ENCODE results near the gene RASAL3.

RASAL3 gene

GRCh38 chr19:15463861-15464371, 428 bp downstream of the RASAL3 start:
- CTCF ChIA-PET = interaction anchor here (1.0 to 2.9 kb wide), 6 partner anchors 10 to 91 kb away, joined by 3 to 23 read pairs (median 6); partner anchors contain the start of gene AKAP8L
- Mint-ChIP-seq H3K4me1 (peaks cover 71% of the 10 kb centered on the region), H3K27ac (peak overlapping the region; percentile 96), H3K27me3 (peaks cover 6% of the 10 kb centered on the region), H3K36me3 (peaks cover 38% of the 10 kb centered on the region), H3K9me3 (no peaks in the 10 kb centered on the region), H3K4me3 (peak overlapping the region; percentile 87)
- peak; percentile 90 for DNase-seq

GRCh38 chr19:15461694-15462093, 2.6 kb downstream of the RASAL3 start:
- Mint-ChIP-seq H3K4me1 (peaks cover 52% of the 10 kb centered on the region), H3K27me3 (no peaks in the 10 kb centered on the region), H3K4me3 (peak overlapping the region; percentile 87), H3K36me3 (peaks cover 47% of the 10 kb centered on the region), H3K27ac (peak overlapping the region; percentile 96), H3K9me3 (no peaks in the 10 kb centered on the region)
- CTCF ChIA-PET = interaction anchor here (1.3 kb wide), 1 partner anchor 10 kb away, joined by 3 read pairs; no protein-coding TSS in a partner anchor
- DNase-seq = no peak

- no peak for DNase-seq
- Mint-ChIP-seq H3K9me3 (no peaks in the 10 kb centered on the region), H3K36me3 (peaks cover 71% of the 10 kb centered on the region), H3K4me3 (no peak overlapping the region), H3K27ac (no peak overlapping the region), H3K4me1 (peaks cover 35% of the 10 kb centered on the region), H3K27me3 (no peaks in the 10 kb centered on the region)
- CTCF ChIA-PET = interaction anchor here (0.6 kb wide), 1 partner anchor 366 kb away, joined by 3 read pairs; no protein-coding TSS in a partner anchor
Measured at GRCh38 chr19:15457701-15458484, 6.5 kb downstream of the RASAL3 start.

- H3K27me3 Mint-ChIP-seq = no peaks in the 10 kb centered on the region
- peaks cover 27% of the 10 kb centered on the region for H3K4me1 Mint-ChIP-seq
- DNase-seq = peak; percentile 30
- CTCF ChIA-PET = no interaction called here
- no peak overlapping the region for H3K27ac Mint-ChIP-seq
- peaks cover 69% of the 10 kb centered on the region for H3K36me3 Mint-ChIP-seq
- H3K9me3 Mint-ChIP-seq = no peaks in the 10 kb centered on the region
- H3K4me3 Mint-ChIP-seq = no peak overlapping the region
Measured at GRCh38 chr19:15456871-15457700, 7.3 kb downstream of the RASAL3 start.

GRCh38 chr19:15456441-15456840, 7.9 kb downstream of the RASAL3 start:
- Mint-ChIP-seq H3K36me3 (peaks cover 68% of the 10 kb centered on the region), H3K4me1 (peaks cover 21% of the 10 kb centered on the region), H3K9me3 (no peaks in the 10 kb centered on the region), H3K27me3 (no peaks in the 10 kb centered on the region), H3K27ac (no peak overlapping the region), H3K4me3 (no peak overlapping the region)
- CTCF ChIA-PET = no interaction called here
- no peak for DNase-seq

- no peak overlapping the region for H3K27ac Mint-ChIP-seq
- DNase-seq = no peak
- peaks cover 23% of the 10 kb centered on the region for H3K4me1 Mint-ChIP-seq
- H3K27me3 Mint-ChIP-seq = no peaks in the 10 kb centered on the region
- CTCF ChIA-PET = no interaction called here
- H3K36me3 Mint-ChIP-seq = peaks cover 70% of the 10 kb centered on the region
- no peaks in the 10 kb centered on the region for H3K9me3 Mint-ChIP-seq
- H3K4me3 Mint-ChIP-seq = no peak overlapping the region
Measured at GRCh38 chr19:15455996-15456395, 8.3 kb downstream of the RASAL3 start.

- CTCF ChIA-PET = interaction anchor here (1.2 to 1.6 kb wide), 4 partner anchors 9 to 102 kb away, joined by 4 to 6 read pairs (median 5); partner anchors contain the start of gene AKAP8L
- H3K9me3 Mint-ChIP-seq = no peaks in the 10 kb centered on the region
- H3K36me3 Mint-ChIP-seq = peaks cover 63% of the 10 kb centered on the region
- H3K27ac Mint-ChIP-seq = peak overlapping the region; percentile 77
- H3K4me3 Mint-ChIP-seq = no peak overlapping the region
- H3K27me3 Mint-ChIP-seq = no peaks in the 10 kb centered on the region
- H3K4me1 Mint-ChIP-seq = peaks cover 23% of the 10 kb centered on the region
- no peak for DNase-seq
Measured at GRCh38 chr19:15453906-15454860, 10.2 kb downstream of the RASAL3 start.

- no peaks in the 10 kb centered on the region for H3K9me3 Mint-ChIP-seq
- H3K4me1 Mint-ChIP-seq = peaks cover 30% of the 10 kb centered on the region
- CTCF ChIA-PET = interaction anchor here (0.7 kb wide), 1 partner anchor 378 kb away, joined by 4 read pairs; no protein-coding TSS in a partner anchor
- no peak overlapping the region for H3K27ac Mint-ChIP-seq
- no peak for DNase-seq
- H3K27me3 Mint-ChIP-seq = no peaks in the 10 kb centered on the region
- no peak overlapping the region for H3K4me3 Mint-ChIP-seq
- peaks cover 64% of the 10 kb centered on the region for H3K36me3 Mint-ChIP-seq
Measured at GRCh38 chr19:15453091-15453578, 11.2 kb downstream of the RASAL3 start.

GRCh38 chr19:15452111-15453047, 12.0 kb downstream of the RASAL3 start:
- peak; percentile 30 for DNase-seq
- peaks cover 27% of the 10 kb centered on the region for H3K4me1 Mint-ChIP-seq
- no peaks in the 10 kb centered on the region for H3K9me3 Mint-ChIP-seq
- H3K4me3 Mint-ChIP-seq = no peak overlapping the region
- H3K27me3 Mint-ChIP-seq = no peaks in the 10 kb centered on the region
- H3K36me3 Mint-ChIP-seq = peaks cover 62% of the 10 kb centered on the region
- H3K27ac Mint-ChIP-seq = peak overlapping the region; percentile 16
- CTCF ChIA-PET = interaction anchor here (1.1 kb wide), 1 partner anchor 9 kb away, joined by 3 read pairs; no protein-coding TSS in a partner anchor

GRCh38 chr19:15450528-15450890, 13.8 kb downstream of the RASAL3 start:
- CTCF ChIA-PET = no interaction called here
- Mint-ChIP-seq H3K4me1 (peaks cover 27% of the 10 kb centered on the region), H3K36me3 (peaks cover 53% of the 10 kb centered on the region), H3K9me3 (no peaks in the 10 kb centered on the region), H3K27me3 (no peaks in the 10 kb centered on the region), H3K27ac (peak overlapping the region; percentile 84), H3K4me3 (peak overlapping the region; percentile 76)
- no peak for DNase-seq

GRCh38 chr19:15449620-15450527, 14.5 kb downstream of the RASAL3 start, which contains the start of gene WIZ:
TSS of gene WIZ (minus strand) at chr19:15449956. CDS start at chr19:15448307, 1,649 bp downstream.
- peaks cover 27% of the 10 kb centered on the region for H3K4me1 Mint-ChIP-seq
- CTCF ChIA-PET = no interaction called here

More at GRCh38 chr19:15449620-15450527, 14.5 kb downstream of the RASAL3 start, which contains the start of gene WIZ:
- Mint-ChIP-seq H3K36me3 (peaks cover 47% of the 10 kb centered on the region), H3K4me3 (peak within 1 kb of the TSS; percentile 76), H3K9me3 (no peaks in the 10 kb centered on the region), H3K27ac (peak within 1 kb of the TSS; percentile 84), H3K27me3 (no peaks in the 10 kb centered on the region)
- DNase-seq = peak; percentile 84

Data from activated naive CD4-positive, alpha-beta T cell treated with anti-CD3 and anti-CD28 coated beads, Interleukin-2, amount 10 ng/mL, durations not matched to agents 7 days and 5 days (primary cell).